Ishikawa (cell line): ENCODE data around the gene HLX.

Experiments used
- CEBPB ChIP-seq: IDR thresholded peaks from 2 replicates; pipeline ENCODE4 v1.6.1; 2012
- CREB1 ChIP-seq: IDR thresholded peaks from 2 replicates; pipeline ENCODE4 v1.6.1; 2012; ENCODE audit warnings: low read depth
- EGR1 ChIP-seq: IDR thresholded peaks from 2 replicates; pipeline ENCODE4 v1.6.1; 2012
- EP300 ChIP-seq: IDR thresholded peaks from 2 replicates; pipeline ENCODE4 v1.6.1; 2012; ENCODE audit warnings: borderline replicate concordance
- FOXM1 ChIP-seq: IDR thresholded peaks from 2 replicates; pipeline ENCODE4 v1.6.1; 2012; ENCODE audit warnings: low read depth, borderline replicate concordance
- MAX ChIP-seq: IDR thresholded peaks from 2 replicates; pipeline ENCODE4 v1.6.1; 2012
- NFIC ChIP-seq: IDR thresholded peaks from 2 replicates; pipeline ENCODE4 v1.6.1; 2012
- RAD21 ChIP-seq: IDR thresholded peaks from 2 replicates; pipeline ENCODE4 v1.6.1; 2012; ENCODE audit warnings: low read depth
- REST ChIP-seq: IDR thresholded peaks from 2 replicates; pipeline ENCODE4 v1.6.1; 2012; ENCODE audit warnings: low read depth, mild to moderate bottlenecking
- TAF1 ChIP-seq: IDR thresholded peaks from 2 replicates; pipeline ENCODE4 v1.6.1; 2012; ENCODE audit warnings: low read depth, mild to moderate bottlenecking
- TCF12 ChIP-seq: IDR thresholded peaks from 2 replicates; pipeline ENCODE4 v1.6.1; 2012; ENCODE audit warnings: low read depth
- TEAD4 ChIP-seq: IDR thresholded peaks from 2 replicates; pipeline ENCODE4 v1.6.1; 2012
- USF1 ChIP-seq: IDR thresholded peaks from 2 replicates; pipeline ENCODE4 v1.6.1; 2012
- YY1 ChIP-seq: IDR thresholded peaks from 2 replicates; pipeline ENCODE4 v1.6.1; 2012; ENCODE audit warnings: low read depth
- ZBTB7A ChIP-seq: IDR thresholded peaks from 2 replicates; pipeline ENCODE4 v1.6.1; 2012; ENCODE audit warnings: low read depth

Gene HLX

DNA sequence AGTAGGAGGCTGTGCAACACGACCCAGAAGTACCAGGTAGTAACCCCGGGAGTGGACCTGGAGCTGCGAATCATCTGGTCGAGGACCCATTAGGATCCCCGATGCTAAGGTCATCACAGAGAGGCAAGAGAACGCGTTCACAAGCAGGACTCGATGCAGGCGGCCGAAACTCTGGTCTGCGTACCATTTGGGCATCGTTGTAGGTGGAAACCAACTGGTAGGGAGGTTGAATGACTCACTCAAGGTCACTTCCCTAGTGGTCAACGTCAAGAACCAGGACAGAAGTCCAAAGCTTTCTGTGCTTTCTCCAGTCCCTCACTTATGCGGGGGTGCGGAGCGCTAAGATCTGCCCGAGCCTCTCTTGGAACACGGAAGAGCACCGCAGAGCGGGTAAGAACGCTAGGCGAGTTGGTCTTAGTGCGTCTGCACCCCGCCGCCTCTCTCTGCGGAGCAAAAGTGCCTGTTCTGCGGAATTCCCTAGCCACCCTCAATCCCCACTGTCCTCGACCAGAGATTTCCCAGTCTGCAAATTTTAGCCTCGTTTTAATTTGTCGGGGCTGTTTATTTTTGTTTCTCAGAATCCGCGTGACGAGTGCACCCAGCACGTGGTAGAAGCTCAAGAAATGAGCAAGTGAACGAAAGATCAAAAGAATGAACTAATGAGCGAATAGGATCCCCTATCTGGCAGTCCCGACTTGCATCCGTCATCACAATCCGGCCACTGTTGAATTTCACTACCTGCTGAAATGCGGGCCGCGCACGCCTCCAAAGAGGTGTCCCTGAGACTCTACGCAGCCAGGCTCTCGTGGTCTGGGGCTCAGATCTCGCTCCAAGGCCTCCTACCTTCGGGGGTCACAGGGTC lies 12.2 kb downstream of the HLX start:
- TF ChIP-seq USF1 (no peak), EGR1 (no peak), CREB1 (no peak), TEAD4 (no peak), YY1 (no peak), NFIC (no peak), RAD21 (no peak), EP300 (no peak), MAX (no peak), TAF1 (no peak), REST (no peak), ZBTB7A (no peak), FOXM1 (no peak), TCF12 (no peak), CEBPB (no peak)

- TF ChIP-seq CREB1 = no peak
- TF ChIP-seq TEAD4 = no peak
- TF ChIP-seq TAF1 = no peak
- no peak for TF ChIP-seq USF1
- no peak for TF ChIP-seq FOXM1
- TF ChIP-seq REST = no peak
- TF ChIP-seq ZBTB7A = no peak
- no peak for TF ChIP-seq CEBPB
- no peak for TF ChIP-seq EGR1
- no peak for TF ChIP-seq TCF12
- TF ChIP-seq YY1 = no peak
- TF ChIP-seq NFIC = no peak
Measured at GRCh38 chr1:220892086-220892376, 12.8 kb downstream of the HLX start.

- TF ChIP-seq CREB1 (no peak), TAF1 (no peak), USF1 (no peak), EGR1 (no peak), FOXM1 (no peak)
Measured at GRCh38 chr1:220892997-220893700, 13.9 kb downstream of the HLX start.

- TF ChIP-seq NFIC (no peak), RAD21 (no peak), EGR1 (no peak), EP300 (no peak), CEBPB (no peak), USF1 (no peak), TAF1 (no peak), TCF12 (no peak), REST (no peak), CREB1 (no peak), ZBTB7A (no peak), FOXM1 (no peak), MAX (no peak), TEAD4 (no peak), YY1 (no peak)
Measured at GRCh38 chr1:220893701-220894024, 14.4 kb downstream of the HLX start.
